CD4-positive, alpha-beta T cell (primary cell): Measurements from ENCODE around the gene DIPK1A. TPM values are rescaled to one million over a fixed set of nuclear protein-coding genes. Genes with fewer than 3 reads are reported as not detected.

Experiments used
- ATAC-seq: fragments of 200-7000 bp; cut with Tn5 transposase; one replicate; pipeline ENCODE4 v1.10.0; 2022; ENCODE audit warnings: mild to moderate bottlenecking; ENCODE audit not compliant: poor library complexity
- CTCF ChIA-PET: fragments of 350-600 bp; sonication (Branson Sonifier 250); formaldehyde crosslinking; loops from one replicate; lab custom pipeline; 2021; ENCODE audit warnings: antibody characterized with exemption, inconsistent platforms; lab: Charles Lee
- POLR2A ChIA-PET: fragments of 350-600 bp; sonication (Branson Sonifier 250); formaldehyde crosslinking; loops from one replicate; lab custom pipeline; 2021; ENCODE audit warnings: antibody characterized with exemption, inconsistent platforms; lab: Charles Lee
- DNase-seq, 14 experiments: peaks; one replicate each; pipeline ENCODE4 v3.0.0-alpha.2; 2013 to 2020; ENCODE audit warnings: mixed read lengths in 2 of 14
- H3K27ac ChIP-seq, 2 donors: one replicate each; pipeline versions ENCODE4 v1.5.1 to v1.7.0; 2013; ENCODE audit warnings: low read length in 2 of 2, low read depth in 1 of 2, mild to moderate bottlenecking in 1 of 2
- H3K27me3 ChIP-seq, 2 experiments: 1 replicate in 1 of 2; 2 replicates in 1 of 2; pipeline versions ENCODE4 v1.6.1 to v1.7.0; 2013; ENCODE audit warnings: low read length in 2 of 2, control low read depth in 1 of 2, mild to moderate bottlenecking in 1 of 2, moderate library complexity in 1 of 2; ENCODE audit not compliant: insufficient read depth in 2 of 2, control insufficient read depth in 1 of 2
- H3K36me3 ChIP-seq: one replicate; pipeline ENCODE4 v1.6.1; 2013; ENCODE audit warnings: low read length, control low read depth; ENCODE audit not compliant: insufficient read depth
- H3K4me1 ChIP-seq: one replicate; pipeline ENCODE4 v1.6.1; 2013; ENCODE audit warnings: low read length, control low read depth; ENCODE audit not compliant: insufficient read depth
- H3K4me3 ChIP-seq: one replicate; pipeline ENCODE4 v1.5.1; 2013; ENCODE audit warnings: mild to moderate bottlenecking, low read length, moderate library complexity
- H3K9me3 ChIP-seq, 2 experiments: 1 replicate in 1 of 2; 2 replicates in 1 of 2; pipeline versions ENCODE4 v1.6.1 to v1.7.0; 2013; ENCODE audit warnings: low read length in 2 of 2, mild to moderate bottlenecking in 2 of 2, control low read depth in 1 of 2, moderate library complexity in 1 of 2; ENCODE audit not compliant: control insufficient read depth in 1 of 2, insufficient read depth in 1 of 2
- H3K27ac Mint-ChIP-seq: one replicate; pipeline ENCODE4 v1.8.0; 2020; ENCODE audit warnings: mixed read lengths
- H3K27me3 Mint-ChIP-seq: one replicate; pipeline ENCODE4 v1.8.0; 2021; ENCODE audit warnings: mixed read lengths
- H3K36me3 Mint-ChIP-seq: one replicate; pipeline ENCODE4 v1.8.0; 2021; ENCODE audit warnings: low read depth, mixed read lengths
- H3K4me1 Mint-ChIP-seq: one replicate; pipeline ENCODE4 v1.8.0; 2021; ENCODE audit warnings: low read depth, mixed read lengths
- H3K4me3 Mint-ChIP-seq: one replicate; pipeline ENCODE4 v1.8.0; 2020; ENCODE audit warnings: mild to moderate bottlenecking, mixed read lengths
- H3K9me3 Mint-ChIP-seq: one replicate; pipeline ENCODE4 v1.8.0; 2020; ENCODE audit warnings: mixed read lengths
- intact Hi-C, 2 experiments: fragments of 100-400 bp; cut with DNase I in 1 of 2; cut with micrococcal nuclease in 1 of 2; formaldehyde crosslinking; loops; one replicate each; pipeline versions ENCODE4 v1.15.1 to v1.9.0; 2023 to 2025; cut with DNase I, micrococcal nuclease
- total RNA-seq, 174 experiments: library from RNA in 2 of 174; stranded (reverse) in 2 of 174; gene quantifications; one replicate each; pipeline ENCODE4 v1.2.3 and lab custom pipeline; 2021 to 2026
- TF ChIP-seq, protein P1 (sequence below): fragments of 200-600 bp; IDR thresholded peaks from one replicate; pipeline ENCODE4 v1.8.0; 2022; ENCODE audit warnings: antibody characterized with exemption, mild to moderate bottlenecking

Gene DIPK1A
- total RNA-seq, 2 experiments from 2014 or later, result 7.0 to 7.3 TPM

DNA sequence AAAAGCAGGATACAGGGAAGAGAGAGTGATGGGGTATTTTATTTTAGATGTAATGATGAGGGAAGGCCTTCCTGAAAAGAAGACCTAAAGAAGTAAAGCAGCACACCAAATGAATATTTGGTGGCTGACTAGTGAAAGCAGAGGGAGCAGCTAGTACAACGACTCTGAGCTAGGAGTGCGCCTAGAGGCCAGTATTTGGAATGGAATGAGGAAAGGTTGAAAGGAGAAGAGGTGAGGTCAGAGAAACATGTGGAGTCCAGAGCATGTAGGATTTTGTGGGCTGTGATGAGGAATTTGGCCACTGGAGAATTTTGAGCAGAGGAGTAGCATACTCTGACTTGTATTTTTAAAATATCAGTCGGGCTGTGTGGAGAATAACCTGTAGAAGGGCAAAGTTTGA, 141.2 kb downstream of the DIPK1A start:
- H3K36me3 Mint-ChIP-seq, result no peaks in the 10 kb centered on the region
- no peak overlapping the region for H3K4me3 ChIP-seq
- DNase-seq (no peak), ATAC-seq (no peak)
- H3K36me3 ChIP-seq, result no peaks in the 10 kb centered on the region
- ChIA-PET CTCF (no interaction called here), POLR2A (no interaction called here)
- H3K27me3 Mint-ChIP-seq, result peaks cover 6% of the 10 kb centered on the region
- H3K4me1 Mint-ChIP-seq, result no peaks in the 10 kb centered on the region
- no peak overlapping the region for H3K27ac ChIP-seq
- H3K9me3 Mint-ChIP-seq, result no peaks in the 10 kb centered on the region
- H3K27me3 ChIP-seq, result no peaks in the 10 kb centered on the region
- no peaks in the 10 kb centered on the region for H3K4me1 ChIP-seq
- intact Hi-C loops, result no loop called here
- no peak overlapping the region for H3K4me3 Mint-ChIP-seq
- no peak overlapping the region for H3K27ac Mint-ChIP-seq
- TF ChIP-seq, protein P1, sequence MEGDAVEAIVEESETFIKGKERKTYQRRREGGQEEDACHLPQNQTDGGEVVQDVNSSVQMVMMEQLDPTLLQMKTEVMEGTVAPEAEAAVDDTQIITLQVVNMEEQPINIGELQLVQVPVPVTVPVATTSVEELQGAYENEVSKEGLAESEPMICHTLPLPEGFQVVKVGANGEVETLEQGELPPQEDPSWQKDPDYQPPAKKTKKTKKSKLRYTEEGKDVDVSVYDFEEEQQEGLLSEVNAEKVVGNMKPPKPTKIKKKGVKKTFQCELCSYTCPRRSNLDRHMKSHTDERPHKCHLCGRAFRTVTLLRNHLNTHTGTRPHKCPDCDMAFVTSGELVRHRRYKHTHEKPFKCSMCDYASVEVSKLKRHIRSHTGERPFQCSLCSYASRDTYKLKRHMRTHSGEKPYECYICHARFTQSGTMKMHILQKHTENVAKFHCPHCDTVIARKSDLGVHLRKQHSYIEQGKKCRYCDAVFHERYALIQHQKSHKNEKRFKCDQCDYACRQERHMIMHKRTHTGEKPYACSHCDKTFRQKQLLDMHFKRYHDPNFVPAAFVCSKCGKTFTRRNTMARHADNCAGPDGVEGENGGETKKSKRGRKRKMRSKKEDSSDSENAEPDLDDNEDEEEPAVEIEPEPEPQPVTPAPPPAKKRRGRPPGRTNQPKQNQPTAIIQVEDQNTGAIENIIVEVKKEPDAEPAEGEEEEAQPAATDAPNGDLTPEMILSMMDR, result no peak
- no peaks in the 10 kb centered on the region for H3K9me3 ChIP-seq

DNA sequence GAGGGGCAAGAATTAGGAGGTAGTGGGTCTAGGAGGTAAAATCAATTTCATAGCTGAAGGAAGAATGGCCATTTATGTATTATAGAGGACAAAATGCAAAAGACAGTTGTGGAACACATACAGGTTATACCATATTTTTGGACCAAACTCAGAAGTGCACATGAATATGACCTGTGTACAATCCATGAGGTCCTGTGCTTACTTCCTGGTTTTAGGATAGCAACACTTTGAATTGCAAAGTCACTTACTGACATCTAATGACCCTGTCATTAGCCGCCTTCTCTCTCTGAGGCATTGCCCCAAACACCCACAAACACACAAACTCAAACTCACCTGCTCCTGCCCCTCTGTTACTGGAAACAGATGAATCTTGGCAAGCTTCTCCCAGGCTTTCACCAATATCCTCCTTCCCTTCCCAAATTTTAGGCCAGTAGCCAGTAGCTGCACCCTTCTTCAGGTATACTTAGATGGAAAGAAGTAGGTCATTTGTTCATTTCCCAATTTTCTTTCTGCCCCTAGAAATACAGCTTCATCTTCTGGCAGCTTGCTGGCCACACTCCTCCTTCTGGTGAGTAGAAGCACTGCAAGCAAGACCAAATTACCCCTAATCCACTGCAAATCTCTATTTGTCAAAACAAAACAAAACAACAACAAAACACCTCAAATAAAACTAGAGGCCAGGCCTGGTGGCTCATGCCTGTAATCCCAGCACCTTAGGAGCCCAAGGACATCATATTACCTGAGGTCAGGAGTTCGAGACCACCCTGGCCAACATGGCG, 143.1 kb downstream of the DIPK1A start:
- ChIA-PET POLR2A (interaction anchor here (1.3 kb wide), 2 partner anchors 13 to 69 kb away, joined by 4 to 6 read pairs; no protein-coding TSS in a partner anchor), CTCF (interaction anchor here (1.0 to 1.7 kb wide), 4 partner anchors 14 to 72 kb away, joined by 3 to 17 read pairs (median 6); partner anchors contain the start of genes EVI5 and RPL5)
- no peak overlapping the region for H3K27ac Mint-ChIP-seq
- peaks cover 6% of the 10 kb centered on the region for H3K27me3 Mint-ChIP-seq
- DNase-seq (peak in 4 of 14 experiments; percentile 20 to 61 (median 48)), ATAC-seq (peak; percentile 65)
- H3K4me3 ChIP-seq, result no peak overlapping the region
- no peaks in the 10 kb centered on the region for H3K9me3 ChIP-seq
- H3K4me3 Mint-ChIP-seq, result no peak overlapping the region
- intact Hi-C loops, result loop anchor here in 1 of 2 experiments (2.0 kb wide), 2 partner anchors 67 to 819 kb away; no protein-coding TSS in a partner anchor
- H3K36me3 ChIP-seq, result no peaks in the 10 kb centered on the region
- no peaks in the 10 kb centered on the region for H3K9me3 Mint-ChIP-seq
- no peak overlapping the region for H3K27ac ChIP-seq
- TF ChIP-seq, protein P1, result peak; percentile 52
- H3K27me3 ChIP-seq, result no peaks in the 10 kb centered on the region
- H3K36me3 Mint-ChIP-seq, result no peaks in the 10 kb centered on the region
- no peaks in the 10 kb centered on the region for H3K4me1 ChIP-seq
- no peaks in the 10 kb centered on the region for H3K4me1 Mint-ChIP-seq

DNA sequence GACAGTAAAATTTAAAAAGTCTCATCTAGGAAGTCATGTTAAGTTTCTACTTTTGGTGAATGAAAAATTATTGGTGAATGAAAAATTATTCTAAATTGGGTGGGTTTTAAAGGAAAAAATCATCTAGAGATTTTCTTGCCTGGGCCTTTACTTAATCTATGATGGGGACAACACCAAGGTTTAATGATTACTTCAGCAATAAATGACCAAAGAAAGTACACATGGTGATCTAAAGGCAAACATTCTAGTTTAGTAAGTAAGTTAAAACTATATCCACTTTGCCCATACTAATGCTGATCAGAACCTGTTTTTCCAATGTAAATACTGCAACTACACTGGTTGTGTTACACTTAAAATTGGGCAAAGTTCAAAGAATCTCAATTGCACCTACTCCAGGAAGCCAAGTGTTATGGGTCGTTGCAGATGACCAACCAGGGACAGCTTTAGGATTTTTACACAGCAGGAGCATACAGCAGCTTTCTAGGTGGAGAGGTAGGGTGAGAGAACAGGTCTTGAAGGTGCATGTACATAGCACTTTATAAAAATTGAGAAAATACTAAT, 144.0 kb downstream of the DIPK1A start:
- Mint-ChIP-seq H3K9me3 (no peaks in the 10 kb centered on the region), H3K36me3 (no peaks in the 10 kb centered on the region), H3K27ac (no peak overlapping the region), H3K27me3 (peaks cover 7% of the 10 kb centered on the region), H3K4me1 (no peaks in the 10 kb centered on the region), H3K4me3 (no peak overlapping the region)
- intact Hi-C loops, result no loop called here
- H3K27ac ChIP-seq, result no peak overlapping the region
- no peak overlapping the region for H3K4me3 ChIP-seq
- CTCF ChIA-PET, result no interaction called here
- POLR2A ChIA-PET, result no interaction called here
- H3K4me1 ChIP-seq, result no peaks in the 10 kb centered on the region
- DNase-seq, result no peak
- no peaks in the 10 kb centered on the region for H3K36me3 ChIP-seq
- H3K9me3 ChIP-seq, result no peaks in the 10 kb centered on the region
- ATAC-seq, result no peak
- TF ChIP-seq, protein P1, result no peak
- H3K27me3 ChIP-seq, result no peaks in the 10 kb centered on the region
